ENCODE results near the gene SALL1. TPM values are rescaled to one million over a fixed set of nuclear protein-coding genes. Genes with fewer than 3 reads are reported as not detected.
A peak's percentile ranks its signal among the peaks of the same experiment; 100 is the strongest.

The SALL1 gene
- total and polyA plus RNA-seq, 2 of the 13 experiments (the other 11 are each of a cell fraction or from before 2014, with no cell fraction given) = 6.6 to 12.3 TPM

GRCh38 chr16:51110700-51111157, 40.3 kb downstream of the SALL1 start:
- BruUV-seq (replicated peaks) = no TSS peak
- ATAC-seq = no peak; the same call in 2 of the 3 replicates
- TF ChIP-seq ZNF333 (CRISPR knock-in tag; IDR thresholded peaks at IDR 0.05; ENCODE audit: borderline replicate concordance) = no peak
- TF ChIP-seq THYN1 (CRISPR knock-in tag; IDR thresholded peaks at IDR 0.05; ENCODE audit: borderline replicate concordance, low read depth) = no peak
- no peak for TF ChIP-seq BORCS8-MEF2B (CRISPR knock-in tag; IDR thresholded peaks at IDR 0.05)
- no peak for TF ChIP-seq HOXA9 (CRISPR knock-in tag; IDR thresholded peaks at IDR 0.05; ENCODE audit: borderline replicate concordance)
- TF ChIP-seq ZC3H13 (CRISPR knock-in tag; IDR thresholded peaks at IDR 0.05) = no peak
- TF ChIP-seq ZNF18 (CRISPR knock-in tag; IDR thresholded peaks at IDR 0.05; ENCODE audit: insufficient replicate concordance) = no peak
- peak; percentile 75 for TF ChIP-seq ADNP (CRISPR knock-in tag; IDR thresholded peaks at IDR 0.05)
- TF ChIP-seq ZBTB2 (CRISPR knock-in tag; IDR thresholded peaks at IDR 0.05; ENCODE audit: low read depth) = no peak
- no peak for TF ChIP-seq HNRNPK (IDR thresholded peaks at IDR 0.05; ENCODE audit: low read depth, low read length, poor library complexity, severe bottlenecking)
- no peak for TF ChIP-seq SRSF9 (IDR thresholded peaks at IDR 0.05; ENCODE audit: borderline replicate concordance, insufficient read depth, low read depth, low read length, poor library complexity, severe bottlenecking)
- 0 out of 2 replicates have a peak, but pooled peaks have one; percentile 61 for TF ChIP-seq KDM1A (CRISPR knock-in tag; IDR thresholded peaks at IDR 0.05)
- TF ChIP-seq ATF7 (IDR thresholded peaks at IDR 0.05) = peak; percentile 65; the same call in 1 of the 2 replicates
- no peak for TF ChIP-seq ATF7 (CRISPR knock-in tag; IDR thresholded peaks at IDR 0.05)
- peak; percentile 89 for TF ChIP-seq CHD4 (IDR thresholded peaks at IDR 0.05; ENCODE audit: borderline replicate concordance, low read length)
- no peak for TF ChIP-seq GLI4 (CRISPR knock-in tag; IDR thresholded peaks at IDR 0.05; ENCODE audit: borderline replicate concordance)
- TF ChIP-seq CREB1 (IDR thresholded peaks at IDR 0.05) = no peak
- peak; percentile 33; the same call in 1 of the 2 replicates for TF ChIP-seq CREB1 (CRISPR knock-in tag; IDR thresholded peaks at IDR 0.05)
- TF ChIP-seq NFE2L2 (IDR thresholded peaks at IDR 0.05; ENCODE audit: low read length) = no peak
- no peak for TF ChIP-seq MEIS1 (CRISPR knock-in tag; IDR thresholded peaks at IDR 0.05; ENCODE audit: borderline replicate concordance)
- TF ChIP-seq KLF9 (CRISPR knock-in tag; IDR thresholded peaks at IDR 0.05; ENCODE audit: low read depth) = no peak
- TF ChIP-seq ARID3A (IDR thresholded peaks at IDR 0.05; ENCODE audit: low read depth, low read length) = no peak
- TF ChIP-seq SMARCC2 (IDR thresholded peaks at IDR 0.05) = no peak

More at GRCh38 chr16:51110700-51111157, 40.3 kb downstream of the SALL1 start:
- H3K4me1 ChIP-seq (ENCODE audit: insufficient read depth, low read length) = peaks cover 64% of the 10 kb centered on the region
- peak overlapping the region in 1 of 3 experiments; percentile 6; a peak in 1 of 6 replicates for H3K4me3 ChIP-seq (replicated peaks in 1 of 3; ENCODE audit: insufficient read depth in 1 of 3, low read depth in 2 of 3, low read length in 3 of 3)
- no peaks in the 10 kb centered on the region for H4K20me1 ChIP-seq (ENCODE audit: insufficient read depth, low read length)
- peaks cover 5% of the 10 kb centered on the region; the same call in 1 of the 2 replicates for H3K9me3 ChIP-seq (ENCODE audit: low read length)
- H2AFZ ChIP-seq (ENCODE audit: low read length) = no peak overlapping the region
- H3K27me3 ChIP-seq (ENCODE audit: control insufficient read depth in 1 of 2, insufficient read depth in 2 of 2, low read length in 2 of 2) = no peaks in the 10 kb centered on the region
- in situ Hi-C loops (cut with HindIII; ENCODE audit: extremely low pct_ligation_motif_present, low pct_unique_long_range_greater_than_20kb) = no loop called here
- intact Hi-C loops (cut with micrococcal nuclease; ENCODE audit: unreplicated experiment) = no loop called here
- no peak for FAIRE-seq
- H3K36me3 ChIP-seq (replicated peaks in 1 of 2; ENCODE audit: control insufficient read depth in 1 of 2, insufficient read depth in 2 of 2, low read length in 2 of 2) = no peaks in the 10 kb centered on the region
- 19% methylated on average over 3 of the region's 3 CpGs for WGBS (ENCODE audit: low lambda C conversion rate)
- CTCF ChIA-PET (ENCODE audit: low intra/inter-chr PET ratio, low total read pairs) = no interaction called here
- POLR2A ChIA-PET = interaction anchor here (0.6 to 2.0 kb wide), 4 partner anchors 10 to 53 kb away, joined by 3 to 5 read pairs (median 4); no protein-coding TSS in a partner anchor
- no peaks in the 10 kb centered on the region for H3K79me2 ChIP-seq (ENCODE audit: insufficient read depth, low read length)
- peak overlapping the region; percentile 11 for H3K27ac ChIP-seq (ENCODE audit: extremely low read length, insufficient read depth, low read length)
- H3K4me2 ChIP-seq (ENCODE audit: low read depth, low read length) = peak overlapping the region; percentile 54
- no peak overlapping the region for H3K9ac ChIP-seq (ENCODE audit: insufficient read depth, low read depth, low read length)
- no peak for DNase-seq (ENCODE audit: low spot score)

All from HepG2 (cell line).